Activated CD8-positive, alpha-beta memory T cell treated with anti-CD3 and anti-CD28 coated beads, Interleukin-2, amount 50 U/mL, for 1 hour (primary cell): Measurements from ENCODE around the gene ZNF619.

Experiments used
- DNase-seq: peaks from one replicate; pipeline ENCODE4 v3.0.0-alpha.2; 2020; ENCODE audit errors: extremely low read depth

Gene ZNF619

DNA sequence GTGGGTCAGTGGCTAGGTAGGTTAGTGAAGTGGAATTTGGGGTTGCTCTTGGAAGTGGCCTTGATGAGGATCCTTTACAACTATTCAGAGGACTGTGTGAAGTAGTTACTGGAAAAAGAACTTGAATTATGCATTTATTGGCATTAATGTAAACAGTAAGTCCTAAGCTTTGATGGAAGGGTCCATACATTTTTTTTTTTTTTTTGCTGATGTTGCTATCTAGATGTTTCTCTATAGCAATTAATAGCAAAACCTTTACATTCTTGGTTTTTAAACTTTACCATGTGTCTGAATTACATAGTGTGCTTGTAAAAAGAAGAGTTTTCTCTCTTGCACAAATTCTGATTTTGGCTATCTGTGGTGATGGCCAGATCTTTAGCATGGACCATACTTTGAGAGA, 57.4 kb downstream of the ZNF619 start:
- DNase-seq = no peak
